Adrenal gland (tissue), 12 donors: ENCODE measurements around the gene REEP5. TPM values are rescaled to one million over a fixed set of nuclear protein-coding genes. Genes with fewer than 3 reads are reported as not detected.
A peak's percentile ranks its signal among the peaks of the same experiment; 100 is the strongest.
"Not testable (repeated sequence)": the region's sequence is repeated elsewhere in the genome, so short reads cannot be mapped to it uniquely, and the experiment has no call there.

Experiments
- DNase-seq, 7 donors: peaks; one replicate each; pipeline ENCODE4 v3.0.0-alpha.2; 2019 to 2020
- H3K27ac ChIP-seq, 5 donors: fragments of 200-600 bp; sonication (generic) in 4 of 5; 1 replicate in 3 of 5; 2 replicates in 2 of 5; pipeline versions ENCODE4 v1.5.1 to v1.8.0; 2016 to 2020; ENCODE audit warnings: mild to moderate bottlenecking in 1 of 5
- H3K27me3 ChIP-seq: fragments of 200-600 bp; 2 replicates; pipeline ENCODE4 v1.8.0; 2021
- H3K36me3 ChIP-seq, 2 donors: fragments of 200-600 bp; replicated peaks in 1 of 2; 1 replicate in 1 of 2; 2 replicates in 1 of 2; pipeline versions ENCODE4 v1.5.1 to v1.8.0; 2018 to 2022
- H3K4me1 ChIP-seq, 2 donors: fragments of 200-600 bp; replicated peaks in 1 of 2; 1 replicate in 1 of 2; 2 replicates in 1 of 2; pipeline versions ENCODE4 v1.5.1 to v1.8.0; 2018 to 2021
- H3K4me3 ChIP-seq, 4 donors: fragments of 200-600 bp; sonication (generic) in 3 of 4; one replicate each; pipeline ENCODE4 v1.5.1; 2016 to 2018
- H3K9me3 ChIP-seq, 3 donors: fragments of 200-600 bp; sonication (generic) in 1 of 3; replicated peaks in 1 of 3; 1 replicate in 2 of 3; 2 replicates in 1 of 3; pipeline versions ENCODE4 v1.5.1 to v1.8.0; 2016 to 2021
- POLR2A ChIP-seq, 2 donors: fragments of 450-650 bp; IDR thresholded peaks; one replicate each; pipeline ENCODE4 v1.6.1; 2017; ENCODE audit warnings: antibody characterized with exemption in 2 of 2, mild to moderate bottlenecking in 2 of 2, moderate library complexity in 1 of 2
- WGBS, 4 donors: extraction: QIAGEN DNeasy Blood & Tissue Kit in 2 of 4; methylation state at CpG; one replicate each; pipeline versions ENCODE4 v1.1.5 to v1.1.7; 2013 to 2017; 5-methylcytosine and 5-hydroxymethylcytosine counted together
- intact Hi-C, 2 donors: fragments of 100-400 bp; cut with DNase I; formaldehyde crosslinking; loops; one replicate each; pipeline versions ENCODE4 v1.14.1 to v1.15.0; 2022 to 2023
- polyA plus RNA-seq, 3 donors: library from polyadenylated mRNA; stranded (reverse); fragments of 200-250 nt in 2 of 3; fragments of 350-450 nt in 1 of 3; fragmentation: Illumina TruSeq in 1 of 3; extraction: RNeasy Lipid Tissue Mini Kit (QIAGEN cat#74804) in 1 of 3; gene quantifications; one replicate each; pipeline ENCODE4 v1.2.3, GENCODE V29; 2013 to 2014
- total RNA-seq, 9 donors: library from RNA; depleted of rRNA in 4 of 9; stranded (reverse); fragments of >200 nt in 4 of 9; fragments of 120-200 nt in 1 of 9; fragmentation: NEBNext Ultra II Directional in 1 of 9; extraction: Animal tissue kit (Norgen Biotek cat#: 25700) in 1 of 9; gene quantifications; one replicate each; pipeline versions ENCODE4 v1.1.0 to v1.2.4, GENCODE V29; 2013 to 2023
- TF ChIP-seq, protein P1 (sequence below), 6 experiments: fragments of 450-650 bp in 4 of 6; fragments of 200-600 bp in 2 of 6; sonication (generic) in 1 of 6; IDR thresholded peaks; 1 replicate in 5 of 6; 2 replicates in 1 of 6; pipeline versions ENCODE4 v1.5.1 to v1.8.0; 2016 to 2021; ENCODE audit warnings: antibody characterized with exemption in 6 of 6, mild to moderate bottlenecking in 2 of 6, moderate library complexity in 1 of 6
- donor health status: healthy with polysubstance abuse.
- donor health status: Bipolar disorder and iron deficiency.
- donor health status: DM: yes; HTN: yes; CAD: no.
- donor health status: DM: no; HTN: no; CAD: no.
- donor health status: DM: no; HTN: no; CAD: no.
- donor health status: DM: yes; HTN: yes; CAD: no.

Gene REEP5
- total and polyA plus RNA-seq, 12 donors: 73.8 to 198 (median 148) TPM

- Histone ChIP-seq H3K4me3 (no peak overlapping the region), H3K27ac (no peak overlapping the region), H3K4me1 (peaks cover 9 to 14% of the 10 kb centered on the region in 2 donors), H3K36me3 (no peaks in the 10 kb centered on the region), H3K9me3 (no peaks in the 10 kb centered on the region), H3K27me3 (no peaks in the 10 kb centered on the region)
- TF ChIP-seq POLR2A (IDR thresholded peaks at IDR 0.05): no peak
- TF ChIP-seq, protein P1, sequence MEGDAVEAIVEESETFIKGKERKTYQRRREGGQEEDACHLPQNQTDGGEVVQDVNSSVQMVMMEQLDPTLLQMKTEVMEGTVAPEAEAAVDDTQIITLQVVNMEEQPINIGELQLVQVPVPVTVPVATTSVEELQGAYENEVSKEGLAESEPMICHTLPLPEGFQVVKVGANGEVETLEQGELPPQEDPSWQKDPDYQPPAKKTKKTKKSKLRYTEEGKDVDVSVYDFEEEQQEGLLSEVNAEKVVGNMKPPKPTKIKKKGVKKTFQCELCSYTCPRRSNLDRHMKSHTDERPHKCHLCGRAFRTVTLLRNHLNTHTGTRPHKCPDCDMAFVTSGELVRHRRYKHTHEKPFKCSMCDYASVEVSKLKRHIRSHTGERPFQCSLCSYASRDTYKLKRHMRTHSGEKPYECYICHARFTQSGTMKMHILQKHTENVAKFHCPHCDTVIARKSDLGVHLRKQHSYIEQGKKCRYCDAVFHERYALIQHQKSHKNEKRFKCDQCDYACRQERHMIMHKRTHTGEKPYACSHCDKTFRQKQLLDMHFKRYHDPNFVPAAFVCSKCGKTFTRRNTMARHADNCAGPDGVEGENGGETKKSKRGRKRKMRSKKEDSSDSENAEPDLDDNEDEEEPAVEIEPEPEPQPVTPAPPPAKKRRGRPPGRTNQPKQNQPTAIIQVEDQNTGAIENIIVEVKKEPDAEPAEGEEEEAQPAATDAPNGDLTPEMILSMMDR (IDR thresholded peaks at IDR 0.05): no peak
- intact Hi-C loops: loop anchor here in 1 of 2 donors (5.0 kb wide), 1 partner anchor 40 kb away; no protein-coding TSS in a partner anchor
- WGBS, 4 donors: 89 to 95% (median 91%) methylated on average over 6 of the region's 6 CpGs
- DNase-seq: peak in 1 of 7 donors; percentile 20
These were observed 45.6 kb upstream of the REEP5 start for GRCh38 chr5:112967520-112968083.

DNA sequence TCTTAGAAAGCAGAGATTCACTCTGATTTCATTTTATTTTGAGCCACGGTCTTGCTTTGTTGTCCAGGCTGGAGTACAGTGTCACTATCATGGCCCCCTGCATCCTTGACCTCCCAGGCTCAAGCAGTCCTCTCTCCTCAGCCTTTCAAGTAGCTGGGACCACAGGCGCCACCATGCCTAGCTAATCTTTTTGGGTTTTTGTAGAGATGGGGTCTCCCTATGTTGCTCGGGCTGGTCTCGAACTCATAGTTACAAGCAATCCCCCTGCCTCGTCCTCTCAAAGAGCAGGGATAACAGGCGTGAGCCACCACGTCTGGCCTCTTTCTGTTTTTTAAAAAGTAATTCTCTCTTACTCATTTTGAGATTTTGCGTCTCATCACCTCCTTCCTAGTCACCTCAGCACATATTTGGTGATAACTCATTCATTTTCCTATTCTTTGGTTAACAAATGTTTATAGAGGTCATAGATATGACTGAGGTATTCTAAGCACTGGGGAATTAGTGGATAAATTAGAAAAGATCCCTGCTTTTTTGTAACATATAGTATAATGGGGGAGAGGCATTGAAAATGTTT lies 43.8 kb upstream of the REEP5 start:
- H3K9me3 ChIP-seq: no peaks in the 10 kb centered on the region
- H3K4me1 ChIP-seq: peaks cover 13 to 17% of the 10 kb centered on the region in 2 donors
- TF ChIP-seq, protein P1 (IDR thresholded peaks at IDR 0.05): no peak
- no peak for TF ChIP-seq POLR2A (IDR thresholded peaks at IDR 0.05)
- H3K4me3 ChIP-seq: no peak overlapping the region
- WGBS, 4 donors: 86 to 89% (median 87%) methylated on average over 8 of the region's 8 CpGs
- no peak overlapping the region for H3K27ac ChIP-seq
- no peaks in the 10 kb centered on the region for H3K36me3 ChIP-seq
- no peaks in the 10 kb centered on the region for H3K27me3 ChIP-seq
- DNase-seq: no peak
- intact Hi-C loops: loop anchor here in 1 of 2 donors (5.0 kb wide), 1 partner anchor 39 kb away; no protein-coding TSS in a partner anchor

- H3K27me3 ChIP-seq, DNase-seq, H3K36me3 ChIP-seq, H3K4me3 ChIP-seq, intact Hi-C loops, H3K9me3 ChIP-seq: not testable (repeated sequence)
- 85 to 90% (median 88%) methylated on average over 3 of the region's 3 CpGs for WGBS, 4 donors
- Histone ChIP-seq H3K27ac (peak overlapping the region in 3 of 5 donors; percentile 46 to 63 (median 54)), H3K4me1 (peaks cover 32 to 36% of the 10 kb centered on the region in 2 donors)
These were observed 41.3 kb upstream of the REEP5 start for GRCh38 chr5:112963374-112963733.

DNA sequence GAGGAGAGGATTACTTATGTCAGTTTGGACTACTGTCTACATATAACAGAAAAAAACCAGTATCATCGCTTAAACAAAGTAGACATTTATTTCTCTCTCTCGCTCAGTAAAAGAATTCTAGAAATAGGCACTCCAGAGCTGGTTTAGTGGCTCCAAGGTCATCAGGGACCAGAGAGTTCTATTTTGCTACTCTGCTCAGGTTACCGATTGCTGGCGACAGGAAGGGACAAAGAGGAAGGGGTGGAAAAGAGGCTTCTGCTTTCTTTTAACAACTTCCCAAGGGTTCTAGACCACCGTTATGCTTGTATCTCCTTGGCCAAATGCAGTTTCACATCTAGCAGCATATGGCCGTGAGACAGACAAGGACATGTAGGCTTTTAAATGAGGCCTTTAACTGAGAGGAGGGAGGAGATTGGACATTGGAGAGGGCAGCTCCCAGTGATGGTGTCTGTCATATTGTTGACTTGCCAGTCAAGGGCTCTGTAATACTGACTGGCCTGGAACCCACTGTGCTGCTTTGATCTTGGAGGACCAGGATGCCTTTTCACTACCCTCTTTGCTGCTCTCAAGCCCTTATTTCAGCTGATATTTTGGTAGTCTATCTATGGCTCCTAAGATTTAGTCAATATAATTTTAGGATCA lies 39.0 kb upstream of the REEP5 start:
- H3K36me3 ChIP-seq: no peaks in the 10 kb centered on the region
- H3K4me3 ChIP-seq: no peak overlapping the region
- peak overlapping the region in 2 of 5 donors; percentile 36 to 39 for H3K27ac ChIP-seq
- no peaks in the 10 kb centered on the region for H3K9me3 ChIP-seq
- WGBS, 4 donors: 50 to 62% (median 55%) methylated on average over 6 of the region's 6 CpGs
- H3K27me3 ChIP-seq: no peaks in the 10 kb centered on the region
- DNase-seq: no peak
- intact Hi-C loops: no loop called here
- TF ChIP-seq POLR2A (IDR thresholded peaks at IDR 0.05): no peak
- TF ChIP-seq, protein P1 (IDR thresholded peaks at IDR 0.05): no peak
- H3K4me1 ChIP-seq: peaks cover 39 to 42% of the 10 kb centered on the region in 2 donors
